ENCODE measurements around the gene TBC1D21.
A peak's percentile ranks its signal among the peaks of the same experiment; 100 is the strongest.

The TBC1D21 gene

GRCh38 chr15:73866481-73866880, 6.9 kb upstream of the TBC1D21 start:
- in situ Hi-C loops (cut with MboI; ENCODE audit: low pct_unique_long_range_greater_than_20kb, low sequenced_read_pairs, unreplicated experiment): no loop called here
- DNase-seq (ENCODE audit: low spot score): no peak
- TF ChIP-seq CTCF (IDR thresholded peaks at IDR 0.05; ENCODE audit: extremely low read depth, insufficient read depth, missing control alignments): no peak

- DNase-seq (ENCODE audit: low spot score): no peak
- in situ Hi-C loops (cut with MboI; ENCODE audit: low pct_unique_long_range_greater_than_20kb, low sequenced_read_pairs, unreplicated experiment): no loop called here
- TF ChIP-seq CTCF (IDR thresholded peaks at IDR 0.05; ENCODE audit: extremely low read depth, insufficient read depth, missing control alignments): peak; percentile 1
Observed at GRCh38 chr15:73866881-73867410, 6.4 kb upstream of the TBC1D21 start.

GRCh38 chr15:73867426-73867825, 5.9 kb upstream of the TBC1D21 start:
- TF ChIP-seq CTCF (IDR thresholded peaks at IDR 0.05; ENCODE audit: extremely low read depth, insufficient read depth, missing control alignments): no peak
- DNase-seq (ENCODE audit: low spot score): no peak
- in situ Hi-C loops (cut with MboI; ENCODE audit: low pct_unique_long_range_greater_than_20kb, low sequenced_read_pairs, unreplicated experiment): no loop called here

GRCh38 chr15:73867956-73868355, 5.4 kb upstream of the TBC1D21 start:
- DNase-seq (ENCODE audit: low spot score): no peak
- TF ChIP-seq CTCF (IDR thresholded peaks at IDR 0.05; ENCODE audit: extremely low read depth, insufficient read depth, missing control alignments): no peak
- in situ Hi-C loops (cut with MboI; ENCODE audit: low pct_unique_long_range_greater_than_20kb, low sequenced_read_pairs, unreplicated experiment): no loop called here

- no peak for DNase-seq (ENCODE audit: low spot score)
- TF ChIP-seq CTCF (IDR thresholded peaks at IDR 0.05; ENCODE audit: extremely low read depth, insufficient read depth, missing control alignments): no peak
- in situ Hi-C loops (cut with MboI; ENCODE audit: low pct_unique_long_range_greater_than_20kb, low sequenced_read_pairs, unreplicated experiment): no loop called here
Observed at GRCh38 chr15:73869216-73869995, 4.0 kb upstream of the TBC1D21 start.

- DNase-seq (ENCODE audit: low spot score): no peak
- no peak for TF ChIP-seq CTCF (IDR thresholded peaks at IDR 0.05; ENCODE audit: extremely low read depth, insufficient read depth, missing control alignments)
- in situ Hi-C loops (cut with MboI; ENCODE audit: low pct_unique_long_range_greater_than_20kb, low sequenced_read_pairs, unreplicated experiment): no loop called here
Observed at GRCh38 chr15:73870700-73871408, 2.5 kb upstream of the TBC1D21 start.
